ENCODE results near the gene ARAF. TPM values are rescaled to one million over a fixed set of nuclear protein-coding genes. Genes with fewer than 3 reads are reported as not detected.
A peak's percentile ranks its signal among the peaks of the same experiment; 100 is the strongest.

ARAF gene
- total and polyA plus RNA-seq, 2 of the 4 experiments (the other 2 are of a cell fraction), result 9.1 to 52.2 TPM

DNA sequence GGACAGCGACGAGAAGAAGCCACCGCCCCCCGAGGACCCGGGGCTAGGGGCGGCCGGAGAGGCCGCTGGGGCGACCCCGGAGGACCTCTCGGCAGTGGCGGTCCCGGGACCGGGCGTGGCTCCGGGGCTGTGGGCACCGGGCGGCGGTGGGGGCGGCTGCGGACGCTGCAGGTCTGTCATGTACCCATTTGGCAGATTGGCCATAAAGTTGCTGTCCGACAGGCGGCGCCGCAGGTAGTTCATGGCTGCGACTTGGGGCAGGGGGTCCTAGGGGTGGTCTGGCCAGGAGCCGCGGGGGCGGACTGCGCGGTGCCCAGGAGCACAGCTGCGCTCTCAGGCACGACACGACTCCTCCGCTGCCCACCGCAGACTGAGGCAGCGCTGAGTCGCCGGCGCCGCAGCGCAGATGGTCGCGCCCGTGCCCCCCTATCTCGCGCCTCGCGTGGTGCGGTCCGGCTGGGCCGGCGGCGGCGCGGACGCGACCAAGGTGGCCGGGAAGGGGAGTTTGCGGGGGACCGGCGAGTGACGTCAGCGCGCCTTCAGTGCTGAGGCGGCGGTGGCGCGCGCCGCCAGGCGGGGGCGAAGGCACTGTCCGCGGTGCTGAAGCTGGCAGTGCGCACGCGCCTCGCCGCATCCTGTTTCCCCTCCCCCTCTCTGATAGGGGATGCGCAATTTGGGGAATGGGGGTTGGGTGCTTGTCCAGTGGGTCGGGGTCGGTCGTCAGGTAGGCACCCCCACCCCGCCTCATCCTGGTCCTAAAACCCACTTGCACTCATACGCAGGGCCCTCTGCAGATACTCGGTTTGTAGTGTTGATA, 58.7 kb downstream of the ARAF start, which contains the start of gene SYN1:
Gene SYN1, minus strand, starts transcription at position 372 of the 817 bp plus-strand sequence. Its CDS starts 129 bp downstream, at position 243.
- no peaks in the 10 kb centered on the region for H3K9me3 ChIP-seq (ENCODE audit: control insufficient read depth, insufficient read depth, low read length)
- no TSS peak for BruUV-seq (replicated peaks)
- TF ChIP-seq CHD1 (IDR thresholded peaks at IDR 0.05; ENCODE audit: low read depth, low read length) (peak; percentile 95; the same call in 1 of the 2 replicates), CEBPB (IDR thresholded peaks at IDR 0.05; ENCODE audit: low read depth, low read length) (no peak), MAZ (IDR thresholded peaks at IDR 0.05; ENCODE audit: borderline replicate concordance, low read depth, low read length) (peak; percentile 73; the same call in 1 of the 2 replicates), RAD21 (IDR thresholded peaks at IDR 0.05; ENCODE audit: low read length) (no peak), MAFK (IDR thresholded peaks at IDR 0.05; ENCODE audit: low read depth, low read length) (no peak), BHLHE40 (IDR thresholded peaks at IDR 0.05; ENCODE audit: low read depth, low read length) (peak; percentile 96)
- H3K4me1 ChIP-seq (ENCODE audit: control insufficient read depth, insufficient read depth, low read length), result no peaks in the 10 kb centered on the region
- H3K4ac ChIP-seq (ENCODE audit: low read depth, low read length), result no peak within 1 kb of the TSS
- CTCF ChIA-PET, result interaction anchor here (0.8 kb wide), 1 partner anchor 80 kb away, joined by 3 read pairs; no protein-coding TSS in a partner anchor
- H3K9ac ChIP-seq (ENCODE audit: low read depth, low read length), result no peak within 1 kb of the TSS
- H2BK20ac ChIP-seq (ENCODE audit: low read depth, low read length), result no peak within 1 kb of the TSS
- WGBS, 2 experiments (ENCODE audit: extremely low coverage in 2 of 2, insufficient read length in 1 of 2), result 53% methylated on average over 23 of the region's 88 CpGs; no CpG with 5 or more reads in 1 of the 2 experiments
- no peak within 1 kb of the TSS for H2BK120ac ChIP-seq (ENCODE audit: low read depth, low read length)
- no peak within 1 kb of the TSS for H4K8ac ChIP-seq (ENCODE audit: low read depth in 2 of 2, low read length in 2 of 2)
- H3K36me3 ChIP-seq (ENCODE audit: control insufficient read depth, insufficient read depth, low read length), result no peaks in the 10 kb centered on the region
- no peak within 1 kb of the TSS for H2AK9ac ChIP-seq (replicated peaks; ENCODE audit: low read depth, low read length, poor library complexity)
- no peak within 1 kb of the TSS for H3K23ac ChIP-seq (ENCODE audit: low read depth, low read length)
- dilution Hi-C loops (cut with HindIII; ENCODE audit: low sequenced_read_pairs, unreplicated experiment) (no loop called here), in situ Hi-C loops (cut with MboI; ENCODE audit: low sequenced_read_pairs) (no loop called here), intact Hi-C loops (cut with micrococcal nuclease) (no loop called here)
- H2BK15ac ChIP-seq (ENCODE audit: low read depth, low read length), result no peak within 1 kb of the TSS
- H2BK5ac ChIP-seq (ENCODE audit: low read depth, low read length, poor library complexity, severe bottlenecking), result no peak within 1 kb of the TSS
- H3K4me2 ChIP-seq (ENCODE audit: low read depth, low read length), result peak within 1 kb of the TSS; percentile 73; the same call in 1 of the 2 replicates
- no peak within 1 kb of the TSS for H4K5ac ChIP-seq (ENCODE audit: low read depth, low read length)
- no peak within 1 kb of the TSS for H3K18ac ChIP-seq (ENCODE audit: low read depth, low read length)
- no peak within 1 kb of the TSS for H3K27ac ChIP-seq (ENCODE audit: insufficient read depth, low read length)
- H4K91ac ChIP-seq (ENCODE audit: insufficient read depth, low read depth, low read length), result no peak within 1 kb of the TSS
- POLR2A ChIA-PET (ENCODE audit: unreplicated experiment), result no interaction called here
- no peaks in the 10 kb centered on the region for H3K79me1 ChIP-seq (ENCODE audit: low read depth in 1 of 2, low read length in 2 of 2)
- peak within 1 kb of the TSS; percentile 45 for H3K4me3 ChIP-seq (ENCODE audit: insufficient read depth, low read depth, low read length)
- no peak within 1 kb of the TSS for H3K56ac ChIP-seq (ENCODE audit: extremely low read depth, insufficient read depth, low read length)
- H4K20me1 ChIP-seq (ENCODE audit: insufficient read depth, low read length), result no peaks in the 10 kb centered on the region
- H3K9me1 ChIP-seq (ENCODE audit: insufficient read depth, low read length), result no peaks in the 10 kb centered on the region
- peak; percentile 91 for ATAC-seq (ENCODE audit: low read depth)
- H3K14ac ChIP-seq (replicated peaks; ENCODE audit: low read depth, low read length), result no peak within 1 kb of the TSS
- DNase-seq, result peak; percentile 74
- peaks cover 7% of the 10 kb centered on the region; the same call in 1 of the 2 replicates for H3K27me3 ChIP-seq (ENCODE audit: control insufficient read depth, insufficient read depth, low read length)
- peak within 1 kb of the TSS; percentile 77 for H2AFZ ChIP-seq (replicated peaks; ENCODE audit: low read length, poor library complexity)
- no peak within 1 kb of the TSS for H2AK5ac ChIP-seq (ENCODE audit: low read depth, low read length)
